HepG2 (cell line): Measurements from ENCODE around the gene ASGR1. TPM values are rescaled to one million over a fixed set of nuclear protein-coding genes. Genes with fewer than 3 reads are reported as not detected.
A peak's percentile ranks its signal among the peaks of the same experiment; 100 is the strongest.

Experiments used
- CBX5 ChIP-seq: sonication (generic); formaldehyde crosslinking; IDR thresholded peaks from 2 replicates; pipeline ENCODE4 v1.4.0; 2020; ENCODE audit warnings: missing genetic modification reagents, borderline replicate concordance
- CHD4 ChIP-seq: fragments of 200-600 bp; sonication (generic); IDR thresholded peaks from 2 replicates; pipeline ENCODE4 v1.7.0; 2017; ENCODE audit warnings: mild to moderate bottlenecking, low read length, borderline replicate concordance
- FOXA1 ChIP-seq, 2 experiments: fragments of 450-650 bp in 1 of 2; sonication (generic) in 1 of 2; formaldehyde crosslinking in 1 of 2; IDR thresholded peaks; 2 replicates each; pipeline versions ENCODE4 v1.4.0 to v1.6.1; 2016 to 2020; ENCODE audit warnings: missing genetic modification reagents in 1 of 2
- FOXP1 ChIP-seq, 2 experiments: fragments of 450-650 bp in 1 of 2; IDR thresholded peaks; 2 replicates each; pipeline ENCODE4 v1.6.1; 2017 to 2018; ENCODE audit warnings: antibody characterized with exemption in 1 of 2
- LCORL ChIP-seq, 2 experiments: fragments of 450-650 bp in 1 of 2; sonication (generic) in 1 of 2; formaldehyde crosslinking in 1 of 2; IDR thresholded peaks; 2 replicates each; pipeline versions ENCODE4 v1.5.0 to v1.6.1; 2017 to 2020; ENCODE audit warnings: antibody characterized with exemption in 1 of 2, missing genetic modification reagents in 1 of 2
- MEF2D ChIP-seq: sonication (generic); formaldehyde crosslinking; IDR thresholded peaks from 2 replicates; pipeline ENCODE4 v1.5.1; 2020; ENCODE audit warnings: mild to moderate bottlenecking, missing genetic modification reagents
- NONO ChIP-seq, 2 experiments: fragments of 450-650 bp in 1 of 2; sonication (generic) in 1 of 2; formaldehyde crosslinking in 1 of 2; IDR thresholded peaks in 1 of 2; conservative IDR thresholded peaks in 1 of 2; 2 replicates each; pipeline versions ENCODE4 v1.6.1 to v1.8.0; 2017 to 2022; ENCODE audit warnings: mild to moderate bottlenecking in 1 of 2, missing genetic modification reagents in 1 of 2, moderate library complexity in 1 of 2
- NR2C2 ChIP-seq: sonication (generic); formaldehyde crosslinking; IDR thresholded peaks from 2 replicates; pipeline ENCODE4 v1.4.0; 2020; ENCODE audit warnings: missing genetic modification reagents, mild to moderate bottlenecking, moderate library complexity, borderline replicate concordance
- SOX6 ChIP-seq, 2 experiments: fragments of 450-650 bp in 1 of 2; sonication (generic) in 1 of 2; formaldehyde crosslinking in 1 of 2; IDR thresholded peaks; 2 replicates each; pipeline versions ENCODE4 v1.4.0 to v1.6.1; 2017 to 2020; ENCODE audit warnings: antibody characterized with exemption in 1 of 2, mild to moderate bottlenecking in 1 of 2, missing genetic modification reagents in 1 of 2
- TARDBP ChIP-seq: sonication (generic); formaldehyde crosslinking; IDR thresholded peaks from 2 replicates; pipeline ENCODE4 v1.8.0; 2022; ENCODE audit warnings: mild to moderate bottlenecking, missing genetic modification reagents
- TBX3 ChIP-seq: fragments of 450-650 bp; IDR thresholded peaks from 2 replicates; pipeline ENCODE4 v1.6.1; 2017; ENCODE audit warnings: antibody characterized with exemption, mild to moderate bottlenecking, inconsistent platforms, borderline replicate concordance
- U2AF1 ChIP-seq: fragments of 200-400 bp; formaldehyde crosslinking; optimal IDR thresholded peaks from 2 replicates; pipeline ENCODE3; 2017; ENCODE audit warnings: mild to moderate bottlenecking, low read depth, low read length
- XRCC5 ChIP-seq: fragments of 200-400 bp; formaldehyde crosslinking; optimal IDR thresholded peaks from 2 replicates; pipeline ENCODE3; 2017; ENCODE audit warnings: mild to moderate bottlenecking, low read length
- ZC3H4 ChIP-seq: sonication (generic); formaldehyde crosslinking; IDR thresholded peaks from 2 replicates; pipeline ENCODE4 v1.4.0; 2020; ENCODE audit warnings: missing genetic modification reagents, borderline replicate concordance
- ZMYM2 ChIP-seq: sonication (generic); formaldehyde crosslinking; IDR thresholded peaks from 2 replicates; pipeline ENCODE4 v1.8.0; 2022; ENCODE audit warnings: mild to moderate bottlenecking, missing genetic modification reagents
- ZNF207 ChIP-seq: fragments of 450-650 bp; IDR thresholded peaks from 2 replicates; pipeline ENCODE4 v1.6.1; 2016; ENCODE audit warnings: antibody characterized with exemption, borderline replicate concordance
- ZNF34 ChIP-seq: sonication (generic); formaldehyde crosslinking; IDR thresholded peaks from 2 replicates; pipeline ENCODE4 v1.4.0; 2020; ENCODE audit warnings: mild to moderate bottlenecking, missing genetic modification reagents, borderline replicate concordance
- ZNF737 ChIP-seq: sonication (generic); formaldehyde crosslinking; IDR thresholded peaks from 2 replicates; pipeline ENCODE4 v1.5.0; 2020; ENCODE audit warnings: missing genetic modification reagents, mild to moderate bottlenecking, borderline replicate concordance
- ZNF790 ChIP-seq: sonication (generic); formaldehyde crosslinking; IDR thresholded peaks from 2 replicates; pipeline ENCODE4 v1.8.0; 2022; ENCODE audit warnings: missing genetic modification reagents, mild to moderate bottlenecking, borderline replicate concordance
- polyA plus RNA-seq, 8 experiments: library from polyadenylated mRNA; depleted of rRNA in 3 of 8; stranded (reverse) in 7 of 8; unstranded in 1 of 8; fragments of >200 nt; fragmentation: Illumina TruSeq in 4 of 8; extraction: Trizol in 4 of 8; gene quantifications; 2 replicates each; pipeline versions ENCODE4 v1.2.1 to v1.2.3, GENCODE V29; 2011 to 2016; ENCODE audit warnings: low read depth in 4 of 8, missing spikeins in 1 of 8, mixed read lengths in 1 of 8; ENCODE audit not compliant: insufficient read depth in 1 of 8
- total RNA-seq, 5 experiments: library from RNA; depleted of rRNA; stranded (reverse); fragments of >200 nt; fragmentation: Illumina TruSeq; extraction: Trizol; gene quantifications; 2 replicates each; pipeline ENCODE4 v1.2.3, GENCODE V29; 2016; ENCODE audit warnings: low read depth in 1 of 5

ASGR1 gene
- total and polyA plus RNA-seq, 2 of the 13 experiments (the other 11 are each of a cell fraction or from before 2014, with no cell fraction given): 353 to 796 TPM

DNA sequence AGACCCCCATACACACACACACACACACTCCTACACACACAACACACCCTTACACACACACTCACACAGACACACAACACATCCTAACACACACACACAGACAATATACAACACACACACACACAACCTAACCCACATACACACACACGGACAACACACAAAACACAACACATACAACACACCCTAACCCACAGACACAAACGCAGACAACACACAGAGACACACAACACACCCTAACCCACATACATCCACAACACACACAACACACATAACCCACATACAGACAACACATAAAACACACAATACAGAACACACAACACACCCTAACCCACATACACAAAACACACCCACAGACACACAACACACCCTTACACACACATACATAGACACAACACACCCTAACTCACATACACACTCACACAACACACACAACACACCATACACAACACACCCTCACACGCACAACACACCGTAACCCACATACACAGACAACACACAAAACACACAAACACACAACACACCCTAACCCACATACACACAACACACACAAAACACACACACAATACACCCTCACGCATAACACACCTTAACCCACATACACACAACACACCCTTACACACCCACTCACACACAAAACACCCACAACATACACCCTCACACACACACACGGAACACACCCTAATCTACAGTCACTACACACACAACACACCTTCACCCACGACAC is 4.4 kb downstream of the ASGR1 start (continued):
- TF ChIP-seq ZNF737 (CRISPR knock-in tag) (no peak), ZMYM2 (0 out of 2 replicates have a peak, but pooled peaks have one; percentile 33), NR2C2 (CRISPR knock-in tag) (no peak), CHD4 (peak; percentile 66; the same call in 1 of the 2 replicates), NONO (IDR thresholded peaks at IDR 0.05) (no peak), NONO (CRISPR knock-in tag; conservative IDR thresholded peaks at IDR 0.05) (peak; percentile 14; the same call in 1 of the 2 replicates), TARDBP (CRISPR knock-in tag) (0 out of 2 replicates have a peak, but pooled peaks have one; percentile 59), XRCC5 (no peak), ZNF790 (no peak), MEF2D (CRISPR knock-in tag) (0 out of 2 replicates have a peak, but pooled peaks have one; percentile 24), ZC3H4 (CRISPR knock-in tag) (no peak), FOXA1 (IDR thresholded peaks at IDR 0.05) (0 out of 2 replicates have a peak, but pooled peaks have one; percentile 4), FOXA1 (CRISPR knock-in tag; IDR thresholded peaks at IDR 0.05) (no peak), TBX3 (no peak), LCORL (IDR thresholded peaks at IDR 0.05) (0 out of 2 replicates have a peak, but pooled peaks have one; percentile 6), LCORL (CRISPR knock-in tag; IDR thresholded peaks at IDR 0.05) (no peak), ZNF34 (CRISPR knock-in tag) (no peak), FOXP1 (IDR thresholded peaks at IDR 0.05) (0 out of 2 replicates have a peak, but pooled peaks have one; percentile 3), FOXP1 (CRISPR knock-in tag; IDR thresholded peaks at IDR 0.05) (no peak), U2AF1 (no peak), CBX5 (CRISPR knock-in tag) (no peak), SOX6 (IDR thresholded peaks at IDR 0.05) (no peak), SOX6 (CRISPR knock-in tag; IDR thresholded peaks at IDR 0.05) (no peak), ZNF207 (0 out of 2 replicates have a peak, but pooled peaks have one; percentile 52)
- TF ChIP-seq, all 625 proteins: peak for 12
